Activated CD4-positive, alpha-beta T cell treated with anti-CD3 and anti-CD28 coated beads, Interleukin-2, Interleukin-4, amounts not matched to agents 100 ng/mL and 50 ng/mL, durations not matched to agents 16 hours and 8 hours (primary cell): ENCODE results near the gene CCDC188.

ENCODE experiments used
- DNase-seq: peaks from one replicate; pipeline ENCODE4 v3.0.0-alpha.2; 2020; ENCODE audit warnings: low spot score

CCDC188 gene

GRCh38 chr22:20132686-20133246 lies 18.1 kb downstream of the CCDC188 start:
- no peak for DNase-seq

- no peak for DNase-seq
Observed at GRCh38 chr22:20131859-20132685, 18.8 kb downstream of the CCDC188 start.

GRCh38 chr22:20131597-20131858 lies 19.3 kb downstream of the CCDC188 start, which contains the start of gene ZDHHC8:
Gene ZDHHC8 (plus strand): TSS chr22:20131804. CDS start chr22:20131948, 144 bp downstream.
- no peak for DNase-seq

GRCh38 chr22:20130731-20131596 lies 19.9 kb downstream of the CCDC188 start:
- DNase-seq: peak; percentile 65

- DNase-seq: no peak
Observed at GRCh38 chr22:20130319-20130718, 20.5 kb downstream of the CCDC188 start.

- no peak for DNase-seq
Observed at GRCh38 chr22:20129747-20130014, 21.2 kb downstream of the CCDC188 start.

- peak; percentile 36 for DNase-seq
Observed at GRCh38 chr22:20128902-20129746, 21.7 kb downstream of the CCDC188 start.

GRCh38 chr22:20128619-20128901 lies 22.3 kb downstream of the CCDC188 start:
- no peak for DNase-seq

GRCh38 chr22:20127869-20128618 lies 22.8 kb downstream of the CCDC188 start:
- DNase-seq: no peak

- no peak for DNase-seq
Observed at GRCh38 chr22:20127318-20127868, 23.5 kb downstream of the CCDC188 start.

GRCh38 chr22:20126284-20127029 lies 24.4 kb downstream of the CCDC188 start:
- no peak for DNase-seq

GRCh38 chr22:20125201-20126174 lies 25.4 kb downstream of the CCDC188 start:
- no peak for DNase-seq

GRCh38 chr22:20124083-20124787 lies 26.6 kb downstream of the CCDC188 start:
- DNase-seq: no peak

GRCh38 chr22:20123366-20124082 lies 27.3 kb downstream of the CCDC188 start:
- DNase-seq: no peak

- DNase-seq: no peak
Observed at GRCh38 chr22:20121856-20122415, 28.9 kb downstream of the CCDC188 start.

GRCh38 chr22:20118300-20119020 lies 32.4 kb downstream of the CCDC188 start:
- no peak for DNase-seq
